NCI-H524 treated with DMSO at 0.1 percent for 48 hours (cell line): Measurements from ENCODE around the gene LIMS2.

ENCODE experiments used
- DNase-seq: peaks from one replicate; lab custom pipeline; 2025; lab: John Stamatoyannopoulos, UW

The LIMS2 gene

DNA sequence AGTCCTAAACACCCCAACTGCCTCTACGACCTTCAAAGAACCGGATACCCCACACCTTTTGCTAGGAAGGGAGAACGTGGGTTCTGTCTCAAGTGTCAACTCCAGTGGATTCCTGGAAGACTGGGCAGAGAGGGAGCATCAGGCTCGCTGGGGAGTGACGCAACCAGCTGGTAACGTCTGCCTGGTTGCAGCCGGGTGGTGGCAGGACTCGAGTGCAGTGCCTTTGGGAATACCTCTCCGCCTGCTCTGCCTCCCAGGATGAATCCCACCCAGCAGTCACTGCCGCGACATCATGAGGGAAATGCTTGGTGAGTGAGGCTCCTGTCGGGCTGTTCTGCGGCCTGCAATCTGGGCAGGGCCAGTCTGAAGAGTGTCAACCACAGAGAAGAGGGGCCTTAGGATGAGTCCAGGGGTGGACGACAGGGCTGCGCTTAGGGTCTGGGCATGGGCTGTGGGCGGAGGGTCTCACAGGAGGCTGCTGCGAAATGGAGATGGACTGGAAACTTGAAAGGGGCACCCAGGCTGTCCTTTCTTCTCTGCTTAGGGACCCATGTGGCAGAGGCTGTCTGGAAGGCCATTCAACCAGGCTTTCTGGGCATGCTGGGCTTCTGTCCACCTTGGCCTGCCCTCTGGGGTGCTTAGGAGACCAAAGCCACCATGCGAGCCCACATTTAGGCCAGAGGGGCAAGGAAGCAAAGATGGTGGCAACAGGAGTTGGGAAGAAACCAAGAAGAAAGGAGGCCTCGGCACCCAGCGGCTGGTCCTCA lies 16.5 kb downstream of the LIMS2 start:
- DNase-seq: no peak

DNA sequence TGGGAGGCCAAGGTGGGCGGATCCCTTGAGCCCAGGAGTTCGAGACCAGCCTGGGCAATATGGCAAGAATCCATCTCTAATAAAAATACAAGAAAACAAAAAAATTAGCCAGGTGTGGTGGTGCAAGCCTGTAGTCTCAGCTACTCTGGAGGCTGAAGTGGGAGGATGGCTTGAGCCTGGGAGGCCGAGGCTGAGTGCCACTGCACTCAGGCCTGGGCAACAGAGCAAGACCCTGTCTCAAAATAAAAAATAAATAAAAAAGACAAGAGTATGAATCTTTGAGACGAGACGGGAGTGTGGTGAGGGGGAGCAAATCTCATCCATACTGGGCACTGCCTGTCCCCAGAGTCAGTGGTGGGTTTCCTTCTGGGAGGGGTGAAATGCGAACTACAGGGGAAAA lies 17.2 kb downstream of the LIMS2 start:
- DNase-seq: no peak

DNA sequence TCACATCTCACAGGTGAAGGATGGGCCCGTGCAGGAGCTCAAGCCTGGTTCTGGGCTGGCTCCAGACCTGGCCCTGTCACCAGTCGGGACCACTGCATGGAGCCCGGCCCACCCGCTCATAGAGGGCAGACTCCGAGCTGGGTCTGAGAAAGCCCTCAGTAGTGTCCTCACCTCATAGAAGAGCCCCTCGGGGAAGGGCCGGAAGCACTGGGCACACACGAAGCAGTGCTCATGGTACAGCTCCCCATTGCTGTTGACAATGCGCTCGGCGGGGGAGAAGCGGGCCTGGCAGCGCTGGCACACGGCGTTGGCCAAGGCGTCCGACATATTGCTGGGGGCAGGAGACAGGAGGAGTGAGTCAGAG lies 18.1 kb downstream of the LIMS2 start:
- no peak for DNase-seq

DNA sequence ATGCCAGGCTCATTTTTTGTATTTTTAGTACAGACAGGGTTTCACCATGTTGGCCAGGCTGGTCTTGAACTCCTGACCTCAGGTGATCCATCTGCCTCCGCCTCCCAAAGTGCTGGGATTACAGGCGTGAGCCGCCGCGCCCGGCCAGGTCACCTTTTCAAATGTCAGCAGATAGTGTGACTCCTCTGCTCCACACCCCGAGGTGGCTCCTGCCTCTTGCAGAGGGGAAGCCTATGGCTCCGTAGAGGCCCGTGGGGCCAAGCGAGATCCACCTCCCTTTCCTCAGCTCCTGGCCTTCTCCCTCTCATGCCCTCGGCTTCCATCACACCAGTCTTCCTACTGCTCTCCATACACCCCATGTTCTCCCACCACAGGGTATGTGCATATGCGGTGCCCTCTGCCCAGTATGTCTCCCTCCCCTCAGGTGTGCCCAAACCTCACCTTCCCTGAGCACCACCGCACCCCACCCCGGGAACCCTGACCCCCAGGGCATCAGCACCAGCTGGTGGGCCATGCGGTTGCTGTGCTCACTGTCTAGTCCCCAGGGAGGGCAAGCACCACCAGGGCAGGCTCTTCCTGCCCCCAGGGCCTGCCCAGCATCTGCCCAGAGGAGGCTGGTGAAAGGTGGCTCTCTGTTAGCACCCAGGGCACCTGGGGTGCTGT lies 18.6 kb downstream of the LIMS2 start:
- DNase-seq: no peak

DNA sequence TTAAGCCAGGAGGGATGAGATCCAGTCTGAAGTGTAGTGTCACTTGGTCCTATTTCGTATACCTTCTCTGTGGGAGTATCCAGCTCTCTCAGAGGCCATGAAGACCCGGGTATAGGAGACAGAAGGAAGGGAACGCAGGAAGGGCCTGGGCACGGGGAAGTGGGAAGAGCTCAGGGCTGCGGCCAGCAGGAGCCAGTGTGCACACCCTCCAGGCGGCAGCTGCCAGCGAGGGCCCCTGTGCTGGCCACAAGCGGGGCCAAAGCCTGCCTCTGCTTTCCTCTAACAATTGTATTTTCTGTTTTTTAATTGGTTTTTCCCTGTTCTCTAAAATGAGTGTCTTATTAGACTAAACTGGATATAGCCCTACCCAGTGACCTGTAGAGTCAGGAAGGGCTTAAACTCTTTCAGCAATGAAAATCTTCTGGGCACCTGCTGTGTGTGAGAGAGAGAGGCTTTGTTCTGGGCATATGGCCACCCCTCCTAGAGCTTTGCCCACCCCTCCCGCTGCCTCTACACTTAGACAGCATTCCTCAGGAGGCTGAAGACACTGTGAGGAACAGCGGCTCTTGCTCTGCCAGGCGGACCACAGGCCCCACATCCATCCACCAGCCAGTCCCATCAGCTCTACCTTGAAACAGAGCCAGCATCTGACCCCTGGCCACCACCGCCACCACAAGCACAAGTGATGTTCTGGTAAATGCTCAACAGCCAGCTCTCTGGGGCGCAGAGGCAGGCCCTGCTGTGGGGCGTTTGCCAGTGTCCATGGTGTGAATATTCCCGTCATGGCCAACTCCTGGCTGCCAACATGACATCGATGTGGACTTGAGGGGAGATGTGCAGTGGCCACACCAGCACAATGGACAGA lies 19.9 kb downstream of the LIMS2 start:
- DNase-seq: peak; percentile 43

DNA sequence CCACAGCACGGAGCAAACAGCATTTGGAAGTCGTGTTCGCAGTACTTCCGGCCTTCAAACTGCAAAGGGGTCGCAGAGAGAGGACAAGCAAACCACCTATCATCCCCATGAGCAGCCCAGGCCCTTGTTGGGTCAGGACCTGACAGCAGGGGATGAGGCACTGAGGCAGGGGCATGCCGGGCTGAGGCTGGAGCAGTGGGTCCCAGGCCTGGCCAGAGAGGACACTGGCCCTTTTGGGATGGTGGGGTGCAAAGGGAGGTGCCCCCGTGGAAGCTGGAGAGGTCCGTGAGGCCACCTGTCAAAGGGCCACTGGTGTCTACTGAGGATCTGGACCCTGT lies 20.5 kb downstream of the LIMS2 start:
- no peak for DNase-seq

DNA sequence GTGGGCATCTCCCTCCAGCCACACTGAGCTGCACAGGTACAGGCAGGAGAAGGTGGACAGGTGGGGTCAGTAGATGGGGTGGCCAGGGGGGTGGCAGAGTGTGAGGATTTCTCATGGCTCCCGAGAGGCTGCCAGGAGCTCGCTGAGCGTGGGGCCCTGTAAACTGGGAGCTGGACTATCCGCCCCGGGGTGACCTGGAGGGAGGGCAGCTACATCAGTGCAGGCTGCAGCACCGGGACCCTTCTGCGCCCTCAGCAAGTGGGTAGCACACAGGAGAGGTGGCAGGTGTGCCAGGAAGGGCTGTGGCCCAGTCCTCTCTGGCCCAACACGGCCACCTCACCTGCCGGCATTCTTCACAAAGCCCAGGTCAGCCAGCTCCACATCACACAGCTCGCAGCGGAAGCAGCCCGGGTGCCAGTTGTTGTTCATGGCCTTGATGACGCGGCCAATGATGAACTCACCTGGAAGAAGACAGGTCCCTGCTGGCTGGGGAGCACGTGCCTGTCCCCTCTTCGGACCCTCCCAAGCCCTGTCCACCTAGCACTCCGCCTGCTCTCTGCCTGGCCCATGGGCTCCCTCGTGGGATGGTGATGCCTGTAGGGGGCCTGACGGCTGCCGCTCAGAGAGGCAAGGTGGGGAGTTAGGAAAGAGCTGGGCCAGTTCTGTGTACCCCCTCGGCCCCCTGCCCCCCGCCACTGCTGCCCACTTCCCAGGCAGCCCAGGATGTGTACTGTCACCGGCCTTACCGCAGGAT lies 21.1 kb downstream of the LIMS2 start:
- DNase-seq: no peak

DNA sequence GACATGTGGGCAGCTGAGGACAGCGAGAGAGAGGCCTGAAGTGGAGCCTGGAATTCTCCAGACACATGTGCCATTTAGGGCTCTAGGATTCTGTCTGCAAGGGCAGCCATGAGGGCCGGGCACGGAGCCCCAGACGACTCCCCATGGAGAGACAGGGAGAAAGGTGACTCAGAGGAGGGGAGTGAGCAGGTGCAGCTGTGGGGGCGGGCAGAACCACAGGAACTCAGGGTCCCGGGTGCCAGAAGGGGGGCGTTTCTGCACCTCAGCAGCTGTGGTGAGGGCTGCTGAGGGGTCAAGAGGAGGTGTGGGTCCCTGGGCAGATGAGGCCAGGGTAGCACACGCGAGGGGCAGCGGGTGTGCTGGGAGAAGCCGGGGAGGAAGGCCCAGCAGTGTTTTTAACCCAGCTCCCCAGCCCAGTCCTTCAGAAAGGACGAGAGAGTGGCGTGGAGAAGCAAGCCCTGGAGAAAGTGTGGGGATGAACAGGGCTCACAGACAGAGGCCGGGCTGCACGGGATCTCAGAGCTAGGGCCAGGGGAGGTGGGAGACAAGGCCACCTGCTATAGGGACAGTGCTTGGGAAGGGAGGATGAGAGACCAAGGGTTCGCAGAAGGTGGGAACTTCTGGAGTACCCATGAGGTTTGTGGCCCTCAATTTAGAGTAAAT lies 21.8 kb downstream of the LIMS2 start:
- DNase-seq: no peak

- no peak for DNase-seq
Observed at GRCh38 chr2:127652786-127653357, 22.5 kb downstream of the LIMS2 start.

- no peak for DNase-seq
Observed at GRCh38 chr2:127651971-127652550, 23.3 kb downstream of the LIMS2 start.

DNA sequence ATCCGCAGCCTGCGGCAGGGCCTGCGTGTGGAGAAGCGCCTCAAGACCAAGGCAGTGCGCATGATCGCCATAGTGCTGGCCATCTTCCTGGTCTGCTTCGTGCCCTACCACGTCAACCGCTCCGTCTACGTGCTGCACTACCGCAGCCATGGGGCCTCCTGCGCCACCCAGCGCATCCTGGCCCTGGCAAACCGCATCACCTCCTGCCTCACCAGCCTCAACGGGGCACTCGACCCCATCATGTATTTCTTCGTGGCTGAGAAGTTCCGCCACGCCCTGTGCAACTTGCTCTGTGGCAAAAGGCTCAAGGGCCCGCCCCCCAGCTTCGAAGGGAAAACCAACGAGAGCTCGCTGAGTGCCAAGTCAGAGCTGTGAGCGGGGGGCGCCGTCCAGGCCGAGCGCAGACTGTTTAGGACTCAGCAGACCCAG lies 23.9 kb downstream of the LIMS2 start:
- no peak for DNase-seq

DNA sequence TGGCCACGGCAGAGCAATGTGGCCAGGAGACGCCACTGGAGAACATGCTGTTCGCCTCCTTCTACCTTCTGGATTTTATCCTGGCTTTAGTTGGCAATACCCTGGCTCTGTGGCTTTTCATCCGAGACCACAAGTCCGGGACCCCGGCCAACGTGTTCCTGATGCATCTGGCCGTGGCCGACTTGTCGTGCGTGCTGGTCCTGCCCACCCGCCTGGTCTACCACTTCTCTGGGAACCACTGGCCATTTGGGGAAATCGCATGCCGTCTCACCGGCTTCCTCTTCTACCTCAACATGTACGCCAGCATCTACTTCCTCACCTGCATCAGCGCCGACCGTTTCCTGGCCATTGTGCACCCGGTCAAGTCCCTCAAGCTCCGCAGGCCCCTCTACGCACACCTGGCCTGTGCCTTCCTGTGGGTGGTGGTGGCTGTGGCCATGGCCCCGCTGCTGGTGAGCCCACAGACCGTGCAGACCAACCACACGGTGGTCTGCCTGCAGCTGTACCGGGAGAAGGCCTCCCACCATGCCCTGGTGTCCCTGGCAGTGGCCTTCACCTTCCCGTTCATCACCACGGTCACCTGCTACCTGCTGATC lies 24.4 kb downstream of the LIMS2 start:
- no peak for DNase-seq

GRCh38 chr2:127650041-127650784 lies 25.1 kb downstream of the LIMS2 start:
- DNase-seq: no peak

GRCh38 chr2:127649684-127650040 lies 25.7 kb downstream of the LIMS2 start:
- DNase-seq: no peak

- no peak for DNase-seq
Observed at GRCh38 chr2:127649100-127649611, 26.2 kb downstream of the LIMS2 start.

- no peak for DNase-seq
Observed at GRCh38 chr2:127648321-127648720, 27.0 kb downstream of the LIMS2 start.

DNA sequence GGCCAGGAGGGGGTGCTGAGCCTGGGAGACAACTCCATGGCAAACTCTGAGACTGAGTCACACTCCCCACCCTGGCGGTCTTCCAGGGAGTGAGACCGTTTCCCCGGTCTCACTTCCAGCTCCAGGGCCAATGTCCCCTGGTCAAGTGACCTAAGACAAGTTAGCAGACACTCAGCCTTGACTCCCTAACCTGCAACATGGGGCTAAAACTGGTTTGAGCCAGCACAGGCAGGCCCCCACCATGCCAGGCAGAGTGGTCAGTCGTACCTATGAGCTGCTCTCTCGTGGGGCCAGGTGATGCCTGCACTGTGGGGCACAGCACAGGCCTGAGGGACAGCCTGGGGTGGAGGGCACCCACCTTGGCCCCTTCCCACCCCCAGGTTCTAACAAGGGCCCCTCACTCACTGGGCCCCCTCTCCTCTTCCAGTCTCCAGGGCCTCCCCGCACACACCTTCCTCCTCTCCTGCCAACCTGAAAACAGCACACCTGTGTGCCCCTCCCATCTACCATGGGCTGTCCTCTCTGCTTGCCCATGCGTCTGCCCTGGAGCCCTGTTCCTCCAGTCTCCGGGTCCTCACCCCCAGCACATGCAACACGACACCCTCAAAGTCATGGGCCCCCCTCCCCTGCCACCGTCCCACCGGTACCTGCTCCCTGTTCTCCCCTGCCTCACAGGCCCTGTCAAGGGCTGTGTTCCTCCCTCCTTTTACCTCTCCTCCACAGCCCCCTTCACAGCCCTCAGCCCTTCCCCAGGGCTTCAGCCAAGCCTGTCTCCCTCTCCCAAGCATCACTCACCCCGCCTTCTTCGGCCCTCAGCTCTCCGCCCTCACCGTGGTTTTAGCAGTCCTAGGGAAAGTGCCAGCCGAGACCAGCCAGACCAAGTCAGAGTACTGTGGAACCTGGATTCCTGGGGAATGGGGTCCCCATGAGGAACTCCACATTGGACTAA lies 27.8 kb downstream of the LIMS2 start:
- DNase-seq: no peak

GRCh38 chr2:127646487-127647241 lies 28.7 kb downstream of the LIMS2 start:
- no peak for DNase-seq
